OCI-LY1 (cell line): ENCODE results near the gene ELAVL1.
"Not testable (repeated sequence)": the region's sequence is repeated elsewhere in the genome, so short reads cannot be mapped to it uniquely, and the experiment has no call there.

ENCODE experiments used
- H2AFZ ChIP-seq: fragments of 200-600 bp; sonication (generic), shearing (Covaris generic); 2 replicates; pipeline ENCODE4 v1.6.0; 2014; ENCODE audit warnings: antibody characterized with exemption, mild to moderate bottlenecking, low read length
- H3F3A ChIP-seq: fragments of 200-600 bp; sonication (generic), shearing (Covaris generic); 2 replicates; pipeline ENCODE4 v1.6.0; 2014; ENCODE audit warnings: mild to moderate bottlenecking, antibody characterized with exemption, low read length, moderate library complexity; ENCODE audit not compliant: insufficient read depth
- H3K27ac ChIP-seq: fragments of 200-600 bp; sonication (generic); 2 replicates; pipeline ENCODE4 v1.5.1; 2014; ENCODE audit warnings: low read length, mixed run types, mild to moderate bottlenecking, low read depth; ENCODE audit not compliant: poor library complexity, severe bottlenecking
- H3K27me3 ChIP-seq: fragments of 200-600 bp; sonication (generic); 2 replicates; pipeline ENCODE4 v1.6.0; 2014; ENCODE audit warnings: antibody characterized with exemption, mild to moderate bottlenecking, low read length, moderate library complexity; ENCODE audit not compliant: insufficient read depth
- H3K36me3 ChIP-seq: fragments of 200-600 bp; sonication (generic); 2 replicates; pipeline ENCODE4 v1.6.1; 2014; ENCODE audit warnings: mild to moderate bottlenecking, antibody characterized with exemption, low read length, moderate library complexity, mixed read lengths; ENCODE audit not compliant: insufficient read depth
- H3K4me1 ChIP-seq: fragments of 200-600 bp; sonication (generic); 2 replicates; pipeline ENCODE4 v1.5.1; 2014; ENCODE audit warnings: mild to moderate bottlenecking, low read length, moderate library complexity; ENCODE audit not compliant: insufficient read depth, severe bottlenecking
- H3K4me2 ChIP-seq: fragments of 200-600 bp; sonication (generic), shearing (Covaris generic); 2 replicates; pipeline ENCODE4 v1.6.1; 2014; ENCODE audit warnings: low read length
- H3K4me3 ChIP-seq: fragments of 200-600 bp; sonication (generic); 2 replicates; pipeline ENCODE4 v1.5.1; 2014; ENCODE audit warnings: low read length, low read depth, mild to moderate bottlenecking, mixed read lengths; ENCODE audit not compliant: poor library complexity, severe bottlenecking
- H3K79me2 ChIP-seq: fragments of 200-600 bp; shearing (Covaris generic); 2 replicates; pipeline ENCODE4 v1.6.1; 2016; ENCODE audit warnings: mixed run types, low read length, mixed read lengths; ENCODE audit not compliant: insufficient read depth
- H3K9ac ChIP-seq: fragments of 200-600 bp; sonication (generic), shearing (Covaris generic); 2 replicates; pipeline ENCODE4 v1.6.1; 2014; ENCODE audit warnings: mild to moderate bottlenecking, low read length, mixed read lengths
- H3K9me2 ChIP-seq: fragments of 200-600 bp; sonication (generic), shearing (Covaris generic); 2 replicates; pipeline ENCODE4 v1.6.1; 2014; ENCODE audit warnings: low read depth, mild to moderate bottlenecking, low read length, mixed read lengths
- H3K9me3 ChIP-seq: fragments of 200-600 bp; shearing (Covaris generic); 2 replicates; pipeline ENCODE4 v1.6.1; 2014; ENCODE audit warnings: low read length, mixed read lengths
- H4K20me1 ChIP-seq: fragments of 200-600 bp; sonication (generic), shearing (Covaris generic); 2 replicates; pipeline ENCODE4 v1.6.0; 2016; ENCODE audit warnings: mild to moderate bottlenecking, low read length; ENCODE audit not compliant: insufficient read depth
- EZH2 ChIP-seq: fragments of 200-600 bp; sonication (generic), shearing (Covaris generic); IDR thresholded peaks from 2 replicates; pipeline ENCODE4 v1.8.0; 2017; ENCODE audit warnings: borderline replicate concordance, mixed run types, mild to moderate bottlenecking, antibody characterized with exemption, low read length, moderate library complexity, mixed read lengths
- TF ChIP-seq, protein P1 (sequence below): fragments of 200-600 bp; sonication (generic), shearing (Covaris generic); IDR thresholded peaks from 2 replicates; pipeline ENCODE4 v1.5.1; 2017; ENCODE audit warnings: mild to moderate bottlenecking, antibody characterized with exemption, low read length, moderate library complexity, mixed read lengths

The ELAVL1 gene

GRCh38 chr19:7962644-7963268 lies 42.7 kb downstream of the ELAVL1 start:
- Histone ChIP-seq H3K27me3 (no peaks in the 10 kb centered on the region), H3K4me2 (no peak overlapping the region), H3F3A (no peaks in the 10 kb centered on the region), H3K9me2 (no peaks in the 10 kb centered on the region), H3K9ac (no peak overlapping the region), H4K20me1 (no peaks in the 10 kb centered on the region), H2AFZ (no peak overlapping the region), H3K36me3 (peaks cover 97% of the 10 kb centered on the region), H3K4me3 (no peak overlapping the region), H3K79me2 (no peaks in the 10 kb centered on the region), H3K9me3 (no peaks in the 10 kb centered on the region), H3K4me1 (no peaks in the 10 kb centered on the region), H3K27ac (no peak overlapping the region)
- TF ChIP-seq EZH2, result no peak
- TF ChIP-seq, protein P1, sequence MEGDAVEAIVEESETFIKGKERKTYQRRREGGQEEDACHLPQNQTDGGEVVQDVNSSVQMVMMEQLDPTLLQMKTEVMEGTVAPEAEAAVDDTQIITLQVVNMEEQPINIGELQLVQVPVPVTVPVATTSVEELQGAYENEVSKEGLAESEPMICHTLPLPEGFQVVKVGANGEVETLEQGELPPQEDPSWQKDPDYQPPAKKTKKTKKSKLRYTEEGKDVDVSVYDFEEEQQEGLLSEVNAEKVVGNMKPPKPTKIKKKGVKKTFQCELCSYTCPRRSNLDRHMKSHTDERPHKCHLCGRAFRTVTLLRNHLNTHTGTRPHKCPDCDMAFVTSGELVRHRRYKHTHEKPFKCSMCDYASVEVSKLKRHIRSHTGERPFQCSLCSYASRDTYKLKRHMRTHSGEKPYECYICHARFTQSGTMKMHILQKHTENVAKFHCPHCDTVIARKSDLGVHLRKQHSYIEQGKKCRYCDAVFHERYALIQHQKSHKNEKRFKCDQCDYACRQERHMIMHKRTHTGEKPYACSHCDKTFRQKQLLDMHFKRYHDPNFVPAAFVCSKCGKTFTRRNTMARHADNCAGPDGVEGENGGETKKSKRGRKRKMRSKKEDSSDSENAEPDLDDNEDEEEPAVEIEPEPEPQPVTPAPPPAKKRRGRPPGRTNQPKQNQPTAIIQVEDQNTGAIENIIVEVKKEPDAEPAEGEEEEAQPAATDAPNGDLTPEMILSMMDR, result no peak

GRCh38 chr19:7961920-7962626 lies 43.4 kb downstream of the ELAVL1 start:
- no peaks in the 10 kb centered on the region for H3K9me2 ChIP-seq
- H3K36me3 ChIP-seq, result peaks cover 91% of the 10 kb centered on the region
- H3K4me2 ChIP-seq, result no peak overlapping the region
- H3F3A ChIP-seq, result no peaks in the 10 kb centered on the region
- no peaks in the 10 kb centered on the region for H3K79me2 ChIP-seq
- H3K4me3 ChIP-seq, result no peak overlapping the region
- H4K20me1 ChIP-seq, result no peaks in the 10 kb centered on the region
- H3K9me3 ChIP-seq, result no peaks in the 10 kb centered on the region
- no peak overlapping the region for H3K27ac ChIP-seq
- H3K27me3 ChIP-seq, result no peaks in the 10 kb centered on the region
- H3K9ac ChIP-seq, result no peak overlapping the region
- no peaks in the 10 kb centered on the region for H3K4me1 ChIP-seq
- H2AFZ ChIP-seq, result no peak overlapping the region
- TF ChIP-seq EZH2, result no peak
- TF ChIP-seq, protein P1, result no peak

- not testable (repeated sequence) for H3K4me3 ChIP-seq, H3K27me3 ChIP-seq, H3K9me3 ChIP-seq, H4K20me1 ChIP-seq, H3F3A ChIP-seq, H3K9ac ChIP-seq, H3K4me1 ChIP-seq, H3K9me2 ChIP-seq, H3K27ac ChIP-seq, H3K4me2 ChIP-seq, H3K79me2 ChIP-seq, H2AFZ ChIP-seq
- peaks cover 81% of the 10 kb centered on the region for H3K36me3 ChIP-seq
These were observed 44.4 kb downstream of the ELAVL1 start for GRCh38 chr19:7961082-7961481.

DNA sequence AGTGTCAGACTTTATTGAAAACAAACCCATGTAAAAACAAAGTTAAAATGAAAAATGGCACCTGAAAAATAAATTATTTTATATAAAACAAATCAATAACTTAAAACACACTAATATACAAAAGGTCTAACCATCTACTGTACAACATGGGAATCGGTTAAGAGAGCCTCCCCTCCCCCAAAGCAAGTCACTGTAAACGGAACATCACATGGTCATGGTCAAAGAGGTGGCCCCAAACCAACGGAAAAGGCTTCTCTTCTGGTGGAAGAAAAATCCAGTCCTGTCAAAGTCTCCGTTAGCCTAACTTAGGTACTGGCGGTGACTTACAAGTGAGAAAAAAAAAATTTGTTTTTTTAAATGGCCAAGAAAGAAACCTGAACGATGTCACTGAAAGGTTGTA lies 46.2 kb downstream of the ELAVL1 start:
- Histone ChIP-seq H3K27me3 (no peaks in the 10 kb centered on the region), H3K27ac (no peak overlapping the region), H3K4me2 (no peak overlapping the region), H3K9me2 (no peaks in the 10 kb centered on the region), H3K36me3 (peaks cover 63% of the 10 kb centered on the region), H4K20me1 (no peaks in the 10 kb centered on the region), H2AFZ (no peak overlapping the region), H3F3A (no peaks in the 10 kb centered on the region), H3K9me3 (no peaks in the 10 kb centered on the region), H3K79me2 (no peaks in the 10 kb centered on the region), H3K9ac (no peak overlapping the region), H3K4me1 (no peaks in the 10 kb centered on the region), H3K4me3 (no peak overlapping the region)
- no peak for TF ChIP-seq EZH2
- TF ChIP-seq, protein P1, result no peak
